A673 (cell line): ENCODE measurements around the gene ISL2.

Source experiments
- EZH2 ChIP-seq: fragments of 200-600 bp; sonication (generic); IDR thresholded peaks from 2 replicates; pipeline ENCODE4 v1.6.1; 2017; ENCODE audit warnings: borderline replicate concordance, low read depth, mild to moderate bottlenecking, mixed read lengths, antibody characterized with exemption, low read length; ENCODE audit not compliant: poor library complexity, severe bottlenecking
- TF ChIP-seq, protein P1 (sequence below): fragments of 300-800, 200-600 bp; sonication (generic); conservative IDR thresholded peaks from 2 replicates; pipeline ENCODE4 v1.5.1; 2017; ENCODE audit warnings: low read depth, mild to moderate bottlenecking, antibody characterized with exemption, low read length, moderate library complexity, mixed read lengths

DNA sequence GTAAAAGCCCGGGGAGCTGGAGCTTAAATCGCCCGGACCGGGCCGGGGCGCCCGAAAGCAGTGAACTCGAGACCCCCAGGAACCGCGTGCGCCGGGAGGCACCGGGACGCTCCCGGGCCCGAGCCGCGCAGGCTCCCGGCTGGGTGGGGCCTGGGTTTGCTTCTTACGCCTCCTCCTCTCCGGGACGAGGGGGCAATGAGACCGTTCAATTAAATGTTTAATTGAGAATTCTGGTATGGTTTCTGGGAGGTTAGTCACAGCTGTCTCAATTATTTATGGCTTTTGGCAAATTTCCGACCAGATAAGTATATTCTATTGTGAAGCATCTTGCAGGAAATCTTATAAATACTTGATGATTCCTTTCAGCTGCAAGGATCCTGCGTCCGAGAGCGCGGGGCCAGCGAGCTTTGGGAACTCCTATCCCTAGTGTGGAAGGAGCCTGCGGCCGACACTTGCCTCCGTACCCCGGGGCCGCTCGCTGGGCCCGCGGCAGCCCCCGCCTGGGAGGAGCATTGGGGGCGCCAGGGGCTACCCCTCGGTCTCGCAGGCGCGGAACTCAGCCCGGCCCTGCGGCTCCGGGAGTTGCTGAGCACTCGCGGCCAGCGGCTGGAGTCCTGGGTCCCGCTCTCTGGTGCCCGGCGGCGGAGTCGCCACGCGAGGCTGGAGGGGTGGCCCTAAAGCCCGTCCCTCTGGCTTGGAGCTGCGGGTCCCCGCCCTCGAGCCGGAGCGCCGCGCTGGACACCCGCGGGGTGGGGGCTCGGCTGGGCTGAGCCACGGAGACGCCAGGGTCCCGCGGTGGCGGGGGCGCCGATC is 10.3 kb downstream of the ISL2 start:
- TF ChIP-seq, protein P1, sequence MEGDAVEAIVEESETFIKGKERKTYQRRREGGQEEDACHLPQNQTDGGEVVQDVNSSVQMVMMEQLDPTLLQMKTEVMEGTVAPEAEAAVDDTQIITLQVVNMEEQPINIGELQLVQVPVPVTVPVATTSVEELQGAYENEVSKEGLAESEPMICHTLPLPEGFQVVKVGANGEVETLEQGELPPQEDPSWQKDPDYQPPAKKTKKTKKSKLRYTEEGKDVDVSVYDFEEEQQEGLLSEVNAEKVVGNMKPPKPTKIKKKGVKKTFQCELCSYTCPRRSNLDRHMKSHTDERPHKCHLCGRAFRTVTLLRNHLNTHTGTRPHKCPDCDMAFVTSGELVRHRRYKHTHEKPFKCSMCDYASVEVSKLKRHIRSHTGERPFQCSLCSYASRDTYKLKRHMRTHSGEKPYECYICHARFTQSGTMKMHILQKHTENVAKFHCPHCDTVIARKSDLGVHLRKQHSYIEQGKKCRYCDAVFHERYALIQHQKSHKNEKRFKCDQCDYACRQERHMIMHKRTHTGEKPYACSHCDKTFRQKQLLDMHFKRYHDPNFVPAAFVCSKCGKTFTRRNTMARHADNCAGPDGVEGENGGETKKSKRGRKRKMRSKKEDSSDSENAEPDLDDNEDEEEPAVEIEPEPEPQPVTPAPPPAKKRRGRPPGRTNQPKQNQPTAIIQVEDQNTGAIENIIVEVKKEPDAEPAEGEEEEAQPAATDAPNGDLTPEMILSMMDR: no peak
- peak; percentile 67 for TF ChIP-seq EZH2
